ENCODE measurements around the gene GLCCI1.

GRCh38 chr7:8119262-8119661 is 150.7 kb downstream of the GLCCI1 start:
- TF ChIP-seq CTCF (IDR thresholded peaks at IDR 0.05), result no peak
- TF ChIP-seq POLR2A (IDR thresholded peaks at IDR 0.05), result no peak

Measured in lower leg skin (tissue), 3 donors.